Choroid plexus epithelial cell (primary cell): Measurements from ENCODE around the gene HIPK3.

Experiments
- DNase-seq: peaks from one replicate; pipeline ENCODE4 v3.0.0-alpha.2; 2010; ENCODE audit warnings: low read depth
- H3K4me3 ChIP-seq: 2 replicates; pipeline ENCODE4 v1.5.1; 2011; ENCODE audit warnings: low read depth, mild to moderate bottlenecking, control low read depth, low read length, moderate library complexity
- CTCF ChIP-seq: conservative IDR thresholded peaks from 2 replicates; pipeline ENCODE4 v1.5.1; 2011; ENCODE audit warnings: low read depth, mild to moderate bottlenecking, control low read depth, inconsistent platforms, low read length, moderate library complexity

The HIPK3 gene

GRCh38 chr11:33307984-33308383 lies 50.8 kb downstream of the HIPK3 start:
- TF ChIP-seq CTCF: no peak
- no peak for DNase-seq
- no peak overlapping the region for H3K4me3 ChIP-seq

DNA sequence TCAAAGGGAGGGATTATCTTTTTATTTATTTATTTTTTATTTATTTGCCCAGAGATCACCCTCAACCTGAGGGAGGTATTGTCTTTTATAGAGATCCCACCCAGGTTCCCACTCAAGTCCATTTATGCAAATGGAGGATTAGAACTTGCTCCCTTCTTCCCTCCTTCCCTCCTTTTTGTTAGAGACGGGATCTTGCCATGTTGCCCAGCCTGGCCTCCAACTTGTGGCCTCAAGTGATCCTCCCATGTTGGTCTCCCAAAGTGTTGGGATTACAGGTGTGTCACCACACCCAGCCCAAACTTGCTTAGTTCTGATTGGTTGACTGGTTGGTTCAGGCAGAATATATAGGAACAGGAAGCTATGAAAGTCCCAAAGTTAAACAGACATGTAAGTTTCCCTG lies 51.9 kb downstream of the HIPK3 start:
- DNase-seq: no peak
- no peak for TF ChIP-seq CTCF
- no peak overlapping the region for H3K4me3 ChIP-seq

GRCh38 chr11:33310720-33311500 lies 53.7 kb downstream of the HIPK3 start:
- peak; percentile 73 for DNase-seq
- TF ChIP-seq CTCF: no peak

GRCh38 chr11:33311680-33312079 lies 54.5 kb downstream of the HIPK3 start:
- TF ChIP-seq CTCF: no peak
- DNase-seq: no peak
- no peak overlapping the region for H3K4me3 ChIP-seq

More at GRCh38 chr11:33310720-33311500, 53.7 kb downstream of the HIPK3 start:
- H3K4me3 ChIP-seq: no peak overlapping the region

- no peak for DNase-seq
- no peak overlapping the region for H3K4me3 ChIP-seq
- no peak for TF ChIP-seq CTCF
Observed at GRCh38 chr11:33315822-33316221, 58.6 kb downstream of the HIPK3 start.

DNA sequence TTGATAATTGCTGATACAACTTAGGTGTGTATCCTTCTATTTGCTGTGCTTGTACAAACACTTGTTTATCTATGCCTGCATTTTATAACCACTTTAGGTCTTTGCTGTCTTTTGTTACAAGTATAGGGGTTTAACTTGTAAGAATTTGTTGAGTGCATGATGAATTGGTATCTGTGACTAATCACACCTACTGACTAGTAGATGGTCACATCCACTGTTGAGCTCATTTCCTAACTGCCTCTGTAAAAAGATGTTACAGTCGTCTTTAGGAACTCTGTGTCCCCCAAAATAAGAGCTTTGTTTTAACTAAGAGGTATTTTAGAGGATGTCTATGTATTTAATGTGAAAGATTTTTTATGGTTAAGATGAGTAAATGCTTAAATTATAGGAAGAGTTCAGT lies 60.5 kb downstream of the HIPK3 start:
- DNase-seq: no peak
- no peak for TF ChIP-seq CTCF
- no peak overlapping the region for H3K4me3 ChIP-seq
